ENCODE measurements around the gene RPL36AL. TPM values are rescaled to one million over a fixed set of nuclear protein-coding genes. Genes with fewer than 3 reads are reported as not detected.

RPL36AL gene
- total and polyA plus RNA-seq, 2 experiments from 2014 or later, result 122 to 723 TPM

- no peak for TF ChIP-seq STAT1 (IDR thresholded peaks at IDR 0.05; ENCODE audit: unreplicated experiment)
- no peak for TF ChIP-seq EZH2 (IDR thresholded peaks at IDR 0.05; ENCODE audit: low read depth, unreplicated experiment)
- no peak for TF ChIP-seq ZNF331 (CRISPR knock-in tag; IDR thresholded peaks at IDR 0.05; ENCODE audit: low read depth)
- TF ChIP-seq NANOG (IDR thresholded peaks at IDR 0.05; ENCODE audit: borderline replicate concordance), result no peak
- no peak for TF ChIP-seq JUNB (IDR thresholded peaks at IDR 0.05; ENCODE audit: unreplicated experiment)
- no peak for TF ChIP-seq EZH2phosphoT487 (IDR thresholded peaks at IDR 0.05; ENCODE audit: unreplicated experiment)
- TF ChIP-seq CREB1 (CRISPR knock-in tag; IDR thresholded peaks at IDR 0.05; ENCODE audit: low read depth), result no peak
- TF ChIP-seq ZNF462 (CRISPR knock-in tag; IDR thresholded peaks at IDR 0.05), result no peak
- no peak for TF ChIP-seq POLR2AphosphoS5 (IDR thresholded peaks at IDR 0.05; ENCODE audit: low read depth)
- TF ChIP-seq ETS1 (IDR thresholded peaks at IDR 0.05), result no peak
- TF ChIP-seq REST (IDR thresholded peaks at IDR 0.05; ENCODE audit: unreplicated experiment), result no peak
- no peak for TF ChIP-seq CTCF (conservative IDR thresholded peaks at IDR 0.05; ENCODE audit: low read depth in 2 of 2)
- Histone ChIP-seq H3K4me2 (no peak overlapping the region), H3K4me3 (no peak overlapping the region), H3K27me3 (ENCODE audit: insufficient read depth) (no peaks in the 10 kb centered on the region), H3K4me1 (ENCODE audit: insufficient read depth) (no peaks in the 10 kb centered on the region), H3K9me2 (ENCODE audit: insufficient read depth) (no peaks in the 10 kb centered on the region), H4K20me1 (replicated peaks; ENCODE audit: insufficient read depth) (no peaks in the 10 kb centered on the region), H3K79me2 (replicated peaks; ENCODE audit: insufficient read depth) (peaks cover 10% of the 10 kb centered on the region; the same call in 1 of the 2 replicates), H2AFZ (no peak overlapping the region), H3K36me3 (ENCODE audit: insufficient read depth) (no peaks in the 10 kb centered on the region), H3K27ac (ENCODE audit: low read depth) (no peak overlapping the region), H3F3A (replicated peaks; ENCODE audit: low read depth) (peaks cover under 1% of the 10 kb centered on the region)
- no peak for DNase-seq (ENCODE audit: low spot score)
- H3K27ac Mint-ChIP-seq, result no peak overlapping the region
- H3K27me3 Mint-ChIP-seq (ENCODE audit: insufficient read depth, low read depth, poor library complexity), result peaks cover 7% of the 10 kb centered on the region
- no peak overlapping the region for H3K4me3 Mint-ChIP-seq
- H3K4me1 Mint-ChIP-seq, result no peaks in the 10 kb centered on the region; the same call in 2 of the 3 replicates
- no peaks in the 10 kb centered on the region; the same call in 2 of the 3 replicates for H3K36me3 Mint-ChIP-seq (ENCODE audit: low read depth)
- no peak for ATAC-seq
- no peaks in the 10 kb centered on the region for H3K9me3 Mint-ChIP-seq
These were observed 27.4 kb downstream of the RPL36AL start for GRCh38 chr14:49593016-49593415.

All from GM23338 (cell line).